GM19351 (cell line): ENCODE results near the gene SMIM33.
A peak's percentile ranks its signal among the peaks of the same experiment; 100 is the strongest.
"Not testable (repeated sequence)": the region's sequence is repeated elsewhere in the genome, so short reads cannot be mapped to it uniquely, and the experiment has no call there.

Experiments used
- ATAC-seq: cut with Tn5 transposase; IDR thresholded peaks from one replicate; pipeline ENCODE4 v1.9.1; 2021; ENCODE audit warnings: mild to moderate bottlenecking, moderate library complexity; ENCODE audit not compliant: unreplicated experiment

SMIM33 gene

DNA sequence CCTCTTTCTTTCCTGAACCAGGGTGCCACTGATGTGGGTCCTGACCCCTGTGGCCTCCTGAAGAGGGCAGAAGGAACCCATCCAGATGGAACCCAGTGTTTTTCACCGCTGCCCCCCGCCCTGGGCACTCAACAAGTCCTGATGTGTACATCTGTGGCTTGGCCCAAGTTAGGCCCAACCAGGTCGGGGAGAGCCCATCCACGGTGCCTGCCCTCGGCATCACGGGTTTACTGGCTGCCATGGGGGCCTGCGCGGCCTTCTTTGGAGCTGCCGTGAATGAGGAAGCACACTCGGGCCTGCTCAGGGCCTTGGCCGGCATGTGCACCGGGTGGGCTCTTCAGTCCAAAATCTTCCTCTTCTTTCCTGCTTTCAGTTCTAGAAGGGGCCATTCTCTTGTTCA lies 14.0 kb upstream of the SMIM33 start:
- no peak for ATAC-seq

DNA sequence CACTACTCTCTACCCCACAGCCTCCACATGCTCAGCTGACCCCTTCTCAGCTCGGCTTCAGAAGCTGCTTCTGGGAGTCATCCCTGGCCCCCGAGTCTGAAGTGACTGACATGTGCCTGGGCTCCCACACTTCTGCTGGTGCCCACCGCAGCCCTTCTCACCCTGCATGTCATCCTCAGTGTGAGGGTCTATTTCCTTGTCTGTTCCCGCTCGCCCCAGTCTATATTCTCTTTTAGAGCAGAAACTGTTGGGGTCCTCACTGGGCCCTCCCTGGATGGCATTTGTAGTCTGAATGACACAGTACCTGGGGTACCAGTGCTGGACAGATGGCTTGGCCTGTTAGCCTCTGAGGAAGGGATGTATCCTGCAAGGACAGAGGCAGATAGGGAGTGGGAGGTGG lies 13.6 kb upstream of the SMIM33 start:
- no peak for ATAC-seq

DNA sequence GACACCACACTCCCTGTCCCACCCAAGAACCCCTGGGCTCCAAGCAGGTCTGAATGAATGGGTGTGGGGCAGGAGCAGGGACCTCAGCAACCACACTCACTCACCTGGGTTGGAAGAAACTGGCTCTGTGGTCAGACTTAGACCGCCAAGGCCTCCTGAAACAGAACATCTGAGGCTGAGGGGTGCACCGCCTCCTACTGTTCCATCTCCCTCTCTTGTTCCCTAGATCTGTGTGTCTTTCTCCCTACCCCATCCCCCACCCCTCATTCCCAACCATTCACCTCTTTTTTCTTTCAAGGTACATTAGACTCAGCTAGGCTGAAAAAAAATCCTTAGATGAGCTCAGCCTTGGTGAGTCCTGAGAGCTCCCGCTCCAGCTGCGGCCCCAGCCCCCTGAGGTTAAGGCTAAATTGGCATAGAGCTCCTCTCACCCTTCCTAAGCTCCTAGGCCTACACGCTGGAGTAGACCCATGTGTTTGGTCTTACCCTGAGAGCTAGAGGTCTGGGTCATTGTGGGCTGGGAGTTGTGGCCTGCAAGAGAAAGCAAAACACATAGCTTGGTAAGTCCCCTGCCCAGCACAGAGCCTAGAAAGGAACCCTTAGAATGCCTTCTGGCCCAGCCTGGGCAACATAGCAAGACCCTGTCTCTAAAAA lies 13.0 kb upstream of the SMIM33 start:
- ATAC-seq, result no peak

DNA sequence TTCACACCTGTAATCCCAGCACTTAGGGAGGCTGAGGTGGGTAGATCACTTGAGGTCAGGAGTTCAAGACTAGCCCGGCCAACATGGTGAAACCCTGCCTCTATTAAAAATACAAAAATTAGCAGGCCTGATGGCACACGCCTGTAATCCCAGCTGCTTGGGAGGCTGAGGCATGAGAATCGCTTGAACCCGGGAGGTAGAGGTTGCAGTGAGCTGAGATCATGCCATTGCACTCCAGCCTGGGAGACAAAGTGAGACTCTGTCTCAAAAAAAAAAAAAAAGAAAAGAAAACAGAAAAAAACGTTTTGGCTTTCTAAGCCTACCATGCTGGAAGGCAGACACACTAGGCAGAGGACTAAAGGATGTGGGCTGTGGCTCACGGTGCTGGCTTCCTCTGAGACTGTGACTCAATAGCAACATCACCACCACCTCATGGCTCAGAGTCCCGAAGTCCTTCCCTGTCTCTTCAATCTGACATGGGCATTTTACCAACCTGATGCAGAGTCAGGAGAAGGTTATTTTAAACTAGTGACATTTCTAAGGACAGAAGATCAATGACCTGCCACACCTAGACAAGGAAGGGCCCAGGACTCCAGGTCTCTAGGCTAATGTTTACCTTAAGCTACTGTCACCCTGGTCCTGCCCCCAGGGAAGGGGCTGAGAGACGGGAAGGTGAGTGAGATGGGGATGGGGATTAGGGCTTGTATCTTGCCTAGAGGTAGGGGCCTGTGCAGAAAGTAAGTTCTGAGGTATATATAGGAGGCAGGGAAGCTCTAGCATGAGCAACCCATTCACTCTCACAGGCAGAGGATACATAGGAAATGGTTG lies 12.0 kb upstream of the SMIM33 start:
- ATAC-seq, result peak; percentile 51

DNA sequence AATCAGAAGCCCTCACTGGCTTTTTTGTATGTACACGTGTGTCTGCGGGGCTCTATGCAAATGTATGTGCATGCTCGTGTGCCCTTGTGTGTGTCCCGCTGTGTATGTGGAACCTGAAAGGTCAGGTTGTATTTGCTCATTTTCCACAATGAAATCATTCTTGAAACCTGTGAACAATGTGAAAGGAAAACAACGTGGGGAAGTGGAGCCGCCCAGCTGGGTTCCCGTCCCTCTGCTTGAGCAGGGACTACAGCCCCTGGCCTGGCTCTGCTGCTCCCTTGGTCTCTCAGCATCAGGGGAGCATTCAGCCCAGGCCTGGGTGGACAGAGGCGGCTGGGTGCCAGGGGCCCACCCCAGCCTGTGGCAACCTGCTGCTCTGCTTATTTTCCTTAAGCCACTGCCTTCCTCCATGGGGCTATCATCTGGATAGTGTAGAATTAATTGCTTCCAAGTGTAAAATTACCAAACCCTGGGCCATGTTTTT lies 11.3 kb upstream of the SMIM33 start:
- ATAC-seq, result no peak

DNA sequence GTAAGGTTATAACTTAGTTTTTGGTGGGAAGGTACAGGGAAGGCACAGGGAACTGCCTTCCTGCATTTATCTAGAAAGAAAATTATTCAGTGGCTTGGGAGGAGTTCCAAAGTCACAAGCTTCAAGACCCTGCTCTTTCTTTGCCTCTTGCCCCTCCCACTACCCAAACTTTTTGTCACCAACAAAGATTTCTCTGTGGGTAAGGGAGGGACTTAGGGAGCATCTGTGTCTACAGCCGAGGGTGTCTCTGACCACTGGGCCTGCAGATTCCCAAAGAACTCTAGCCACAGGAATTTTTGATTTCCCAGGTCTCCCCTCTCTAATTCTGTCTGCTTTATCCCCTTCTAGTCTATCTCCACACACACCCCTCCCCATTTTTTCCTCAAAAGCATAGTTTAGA lies 10.3 kb upstream of the SMIM33 start:
- ATAC-seq, result no peak

DNA sequence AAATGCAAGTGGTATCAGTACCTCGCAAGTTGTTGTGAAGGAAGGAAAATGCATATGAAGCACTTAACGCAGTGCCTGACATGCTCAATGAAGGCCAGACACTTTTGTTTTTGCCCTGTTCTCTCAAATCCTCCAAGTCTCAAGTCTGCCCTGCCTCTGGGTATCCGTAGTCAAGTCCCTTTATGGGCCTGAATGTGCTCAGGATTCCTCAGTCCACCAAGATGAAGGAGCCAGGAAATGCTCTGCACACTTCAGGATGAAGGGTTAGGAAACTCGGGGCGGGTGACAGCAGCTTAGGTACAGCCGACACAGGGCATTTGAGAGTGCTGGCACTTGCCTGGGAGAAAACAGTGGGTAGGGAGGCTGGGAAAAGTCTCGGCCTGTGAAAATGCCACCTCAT lies 9.6 kb upstream of the SMIM33 start:
- ATAC-seq, result no peak

DNA sequence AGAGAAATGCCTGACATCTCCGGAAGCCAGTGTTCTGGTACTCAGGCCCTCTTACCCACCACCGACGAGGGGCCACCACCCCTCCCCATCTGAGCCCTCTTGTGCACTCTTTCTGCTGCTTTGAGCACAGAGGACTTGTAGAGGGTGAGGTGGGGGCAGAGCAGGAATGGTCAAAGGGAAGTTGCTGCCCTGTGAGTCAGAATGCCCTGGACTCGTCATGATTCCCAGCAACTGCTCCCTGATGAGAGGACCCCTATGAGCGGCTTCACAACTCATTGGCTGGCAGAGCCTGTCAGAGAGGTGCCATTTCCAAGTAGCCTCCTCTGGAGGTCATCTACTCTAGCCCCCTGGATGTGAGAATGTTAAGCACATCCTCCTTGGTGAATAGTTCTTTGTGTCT lies 9.1 kb upstream of the SMIM33 start:
- no peak for ATAC-seq

DNA sequence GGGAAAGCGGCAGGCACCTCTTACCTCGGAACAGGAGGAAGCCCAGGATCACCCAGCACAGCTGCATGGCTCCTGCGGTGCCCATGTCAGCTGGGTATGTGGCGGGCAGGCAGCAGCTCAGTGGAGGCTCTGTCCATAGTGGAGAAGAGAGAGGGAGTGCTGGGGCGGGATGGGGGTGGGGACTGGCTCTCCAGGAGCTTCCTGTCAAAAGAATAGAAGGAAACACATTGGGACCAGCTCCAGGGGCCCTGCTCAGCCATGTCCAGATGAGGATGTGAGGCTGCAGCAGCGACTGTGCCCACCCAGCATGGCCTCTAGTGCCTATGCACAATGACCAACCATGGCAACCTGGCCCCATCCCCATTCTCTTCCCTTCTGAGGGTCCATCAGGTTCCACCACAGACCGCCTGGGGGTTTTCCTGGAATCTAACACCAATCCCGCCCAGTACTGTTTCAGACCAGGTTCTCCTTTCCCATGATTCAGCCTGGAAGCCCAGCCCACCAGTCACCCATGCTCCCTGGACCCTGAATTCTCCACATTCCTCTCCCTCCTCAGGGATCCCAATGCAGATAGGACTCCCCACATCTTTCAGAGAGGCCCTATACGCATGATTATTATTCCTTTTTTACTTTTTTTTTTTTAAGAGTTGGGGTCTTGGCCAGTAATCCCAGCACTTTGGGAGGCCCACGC lies 8.1 kb upstream of the SMIM33 start, which contains the start of gene ECSCR:
ECSCR (minus strand) TSS at position 158 of the 691 bp plus-strand sequence; CDS start at position 85, 73 bp downstream.
- ATAC-seq, result no peak

DNA sequence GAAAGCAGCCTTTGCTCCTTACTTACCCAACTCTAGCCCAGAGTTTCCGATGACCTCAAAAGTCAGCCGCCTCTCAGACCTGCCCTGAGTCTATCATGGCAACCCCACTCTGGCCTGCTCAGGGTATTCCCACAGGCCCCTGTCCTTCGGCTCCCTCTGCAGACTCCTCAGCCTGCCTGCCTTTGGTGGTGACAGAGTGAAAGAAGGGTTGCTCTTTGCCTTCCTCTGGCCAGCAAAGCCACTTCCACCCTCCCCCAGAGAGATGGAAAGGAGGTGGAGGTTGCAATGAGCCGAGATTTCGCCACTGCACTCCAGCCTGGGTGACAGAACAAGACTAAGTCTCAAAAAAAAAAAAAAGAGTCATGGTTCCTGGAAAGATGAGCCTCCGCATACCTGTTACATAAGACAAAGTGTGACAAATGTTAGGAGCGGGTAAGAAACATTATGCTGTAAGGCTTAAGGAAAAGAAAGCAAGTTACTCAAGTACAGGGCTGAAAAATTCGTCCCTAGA lies 2.3 kb upstream of the SMIM33 start:
- no peak for ATAC-seq

DNA sequence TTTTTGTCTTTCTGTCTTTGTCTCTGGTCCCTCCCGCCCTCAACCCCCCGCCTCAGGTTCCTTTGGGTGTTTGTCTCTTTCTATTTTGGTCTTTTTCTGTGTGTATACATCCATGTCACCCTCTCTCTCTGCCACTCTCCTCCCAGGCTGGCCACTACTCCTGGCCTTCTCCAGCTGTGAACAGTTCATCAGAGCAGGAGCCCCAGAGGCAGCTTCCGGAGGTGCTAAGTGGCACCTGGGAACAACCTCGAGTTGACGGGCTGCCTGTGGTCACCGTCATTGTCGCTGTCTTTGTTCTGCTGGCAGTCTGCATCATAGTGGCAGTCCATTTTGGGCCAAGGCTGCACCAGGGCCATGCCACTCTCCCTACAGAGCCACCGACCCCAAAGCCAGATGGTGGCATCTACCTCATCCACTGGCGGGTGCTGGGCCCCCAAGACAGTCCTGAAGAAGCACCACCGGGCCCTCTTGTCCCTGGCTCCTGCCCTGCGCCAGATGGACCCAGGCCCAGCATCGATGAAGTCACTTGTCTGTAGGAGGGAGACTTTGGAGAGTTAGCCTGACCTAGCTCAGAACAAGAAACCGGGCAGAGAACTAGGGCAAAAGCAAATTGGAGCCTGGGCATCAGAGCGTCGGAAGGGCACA lies 1.7 kb downstream of the SMIM33 start:
- no peak for ATAC-seq

DNA sequence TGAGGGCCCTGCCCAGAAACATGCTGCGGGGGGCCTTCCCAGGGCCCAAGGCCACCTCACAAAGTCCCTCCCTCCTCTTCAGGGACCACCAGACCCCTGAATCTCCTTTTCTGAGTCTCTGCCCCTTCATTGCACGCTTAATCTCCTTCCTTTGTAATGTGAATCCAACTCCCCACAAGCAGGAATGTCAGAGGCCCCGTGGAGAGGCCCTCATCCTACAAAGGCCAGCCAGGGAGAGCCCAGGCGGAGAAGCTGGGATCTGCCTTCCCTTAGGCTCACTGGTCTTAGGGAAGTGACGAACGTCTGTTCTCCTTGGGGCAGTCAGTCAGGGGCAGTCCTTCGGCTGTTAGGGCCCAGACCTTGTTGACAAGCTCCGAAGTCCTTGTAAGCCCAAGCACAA lies 2.3 kb downstream of the SMIM33 start:
- ATAC-seq, result no peak

DNA sequence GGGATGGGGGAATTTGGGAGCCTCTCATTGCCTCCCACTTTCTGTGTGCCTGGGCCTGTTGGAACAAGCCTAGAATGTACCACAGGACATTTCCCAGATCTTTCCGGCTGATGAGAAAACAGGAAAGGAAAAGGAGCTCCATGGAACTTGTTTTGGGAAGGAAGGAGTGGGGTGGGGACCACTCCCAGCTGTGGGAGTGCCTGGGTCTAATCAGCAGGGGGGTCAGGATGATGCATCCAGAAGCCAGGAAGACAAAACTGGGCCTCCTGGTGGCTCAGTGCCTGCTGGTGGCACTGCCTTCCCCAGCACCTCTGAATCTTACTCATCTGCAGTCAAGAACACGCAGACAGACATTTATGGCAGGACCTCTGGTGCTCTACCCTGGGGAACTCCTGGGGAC lies 2.8 kb downstream of the SMIM33 start:
- ATAC-seq, result no peak

DNA sequence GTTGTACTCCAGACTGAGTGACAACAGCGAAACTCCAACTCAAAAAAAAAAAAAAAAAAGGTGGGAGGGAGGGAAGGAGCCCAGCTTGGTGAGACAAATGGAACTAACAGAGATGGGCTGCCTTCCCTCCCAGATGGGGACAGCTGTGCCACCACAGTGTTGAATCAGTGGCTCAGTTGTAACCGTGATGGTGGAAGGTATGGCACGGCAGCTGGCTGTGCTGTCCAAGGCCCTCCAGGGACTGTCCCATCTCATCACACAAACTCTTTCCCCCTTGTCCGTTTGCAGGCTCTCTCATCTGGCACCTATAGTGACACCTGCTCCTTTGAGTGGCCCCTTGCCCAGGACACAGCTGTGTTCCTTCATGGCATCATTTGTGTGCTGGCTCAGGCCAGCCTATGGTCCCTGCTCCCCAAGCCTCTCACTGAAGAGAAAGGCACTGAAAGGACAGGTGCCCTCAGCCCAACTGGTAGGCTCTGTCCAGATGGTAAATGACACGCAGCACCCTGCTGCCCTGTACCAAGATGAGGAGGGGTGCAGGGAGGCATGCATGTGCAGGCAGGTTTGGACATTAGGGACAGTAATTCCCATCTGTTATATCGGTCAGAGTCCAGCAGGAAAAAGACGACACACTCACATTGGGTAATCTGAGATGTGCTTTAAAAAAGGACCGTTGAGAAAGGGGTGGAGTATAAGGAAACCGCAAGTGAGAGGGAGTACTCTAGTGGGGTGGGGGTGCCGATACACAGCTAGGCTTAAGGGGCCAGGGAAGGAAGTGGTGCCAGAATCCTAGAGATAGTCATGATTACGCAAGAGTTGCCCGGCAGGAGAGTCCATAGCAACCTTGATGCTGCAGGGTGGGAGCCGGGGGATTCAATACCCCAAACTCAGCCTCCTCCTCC lies 4.3 kb downstream of the SMIM33 start:
- ATAC-seq, result no peak

DNA sequence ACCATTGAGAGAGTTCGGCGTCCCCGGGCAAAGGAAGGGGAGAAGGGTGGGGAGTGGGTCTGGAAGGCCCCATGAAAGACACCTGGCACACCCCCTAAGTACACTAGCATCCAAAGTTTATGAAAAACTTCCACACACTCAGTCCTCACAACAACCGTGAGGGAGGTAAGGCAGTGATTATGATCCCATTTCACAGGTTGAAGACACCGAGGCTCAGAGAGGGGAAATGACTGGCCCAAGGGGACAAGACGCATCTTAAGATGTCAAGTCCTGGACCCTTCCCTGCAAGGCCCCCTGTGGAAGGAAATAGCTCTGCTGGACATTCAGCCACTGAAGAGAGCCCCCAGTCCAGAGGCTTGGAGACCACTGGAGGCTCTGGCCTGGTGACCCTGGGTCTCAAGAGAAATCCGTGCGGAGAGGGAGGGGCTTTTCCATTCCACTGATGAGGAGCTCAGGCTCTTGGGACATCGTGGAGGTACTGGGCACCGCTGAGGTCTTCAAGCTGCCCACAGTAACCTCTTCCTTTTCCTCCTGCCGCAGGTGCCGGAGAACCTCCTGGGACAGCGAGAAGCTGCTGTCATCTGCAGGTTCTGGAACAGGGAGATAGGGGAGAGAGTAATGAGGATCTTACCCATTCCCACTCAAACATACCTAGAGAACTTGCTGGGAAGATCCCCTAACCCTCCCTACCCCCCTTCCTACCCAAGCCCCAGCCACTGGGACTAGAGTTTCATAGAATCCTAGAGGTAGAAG lies 5.2 kb downstream of the SMIM33 start:
- no peak for ATAC-seq

DNA sequence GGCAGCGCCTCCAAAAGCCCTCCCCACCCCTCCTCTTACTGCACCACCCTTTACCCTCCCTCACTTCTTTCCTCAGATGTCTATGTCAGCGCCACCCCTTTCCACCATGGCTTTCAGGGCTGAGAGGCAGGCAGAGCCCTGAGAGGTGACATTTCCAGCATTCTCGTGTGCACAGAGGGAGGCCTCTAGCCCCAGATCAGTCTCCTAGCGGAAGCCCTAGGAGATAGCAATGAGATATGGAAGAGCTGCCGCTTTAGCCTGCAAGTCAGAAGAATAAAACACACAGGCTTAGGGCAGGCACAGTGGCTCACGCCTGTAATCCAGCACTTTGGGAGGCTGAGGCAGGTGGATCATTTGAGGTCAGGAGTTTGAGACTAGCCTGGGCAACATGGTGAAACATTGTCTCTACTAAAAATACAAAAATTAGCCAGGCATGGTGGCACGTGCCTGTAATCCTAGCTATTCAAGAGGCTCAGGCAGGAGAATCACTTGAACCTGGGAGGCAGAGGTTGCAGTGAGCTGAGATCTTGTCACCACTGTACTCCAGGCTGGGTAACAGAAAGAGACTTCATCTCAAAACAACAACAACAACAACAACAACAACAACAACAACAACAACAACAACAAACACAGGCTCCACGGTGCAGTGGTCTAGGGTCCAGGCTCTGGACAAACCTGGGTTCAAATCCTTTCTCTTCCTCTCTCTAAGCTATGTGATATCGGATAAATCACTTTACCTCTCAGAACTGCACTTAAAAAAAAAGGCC lies 8.0 kb downstream of the SMIM33 start:
- not testable (repeated sequence) for ATAC-seq

DNA sequence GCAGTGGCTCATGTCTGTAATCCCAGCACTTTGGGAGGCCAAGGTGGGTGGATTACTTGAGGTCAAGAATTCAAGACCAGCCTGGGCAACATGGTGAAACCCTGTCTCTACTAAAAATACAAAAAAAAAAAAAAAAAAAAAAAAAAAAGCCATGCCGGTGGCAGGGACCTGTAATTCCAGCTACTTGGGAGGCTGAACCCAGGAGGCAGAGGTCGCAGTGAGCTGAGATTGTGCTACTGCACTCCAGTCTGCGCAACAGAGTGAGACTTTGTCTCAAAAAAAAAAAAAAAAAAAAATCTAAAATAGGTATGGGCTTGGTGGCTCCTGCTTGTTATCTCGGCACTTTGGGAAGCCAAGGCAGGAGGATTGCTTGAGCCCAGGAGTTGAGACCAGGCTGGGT lies 8.9 kb downstream of the SMIM33 start:
- not testable (repeated sequence) for ATAC-seq

DNA sequence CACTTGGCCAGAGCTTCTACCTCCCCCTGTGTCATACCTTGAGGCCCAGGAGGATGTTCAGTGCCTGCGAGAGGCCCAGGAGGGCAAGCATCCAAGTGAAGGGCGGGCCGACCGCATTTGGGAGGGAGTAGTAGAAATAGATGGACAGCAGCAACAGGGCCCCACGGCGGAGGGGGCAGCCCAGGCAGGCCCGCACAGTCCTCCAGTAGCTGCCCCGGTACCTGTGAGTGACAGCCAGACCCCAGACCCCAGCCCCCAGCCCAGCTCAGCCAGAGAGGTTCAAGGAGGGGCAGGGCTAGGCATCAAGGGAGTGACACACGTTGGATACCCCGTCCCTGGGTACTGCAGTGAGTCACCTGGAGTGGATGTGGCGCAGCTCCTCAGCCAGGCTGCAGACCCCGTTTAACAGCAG lies 10.3 kb downstream of the SMIM33 start:
- no peak for ATAC-seq
